K562 (cell line): Measurements from ENCODE around the gene CACNA1C. TPM values are rescaled to one million over a fixed set of nuclear protein-coding genes. Genes with fewer than 3 reads are reported as not detected.

Experiments
- CBX1 ChIP-seq: sonication (generic); IDR thresholded peaks from 2 replicates; pipeline ENCODE4 v1.6.1; 2016; ENCODE audit warnings: antibody characterized with exemption, low read depth, mild to moderate bottlenecking
- CBX5 ChIP-seq: IDR thresholded peaks from 2 replicates; pipeline ENCODE4 v1.6.1; 2014; ENCODE audit warnings: low read depth, borderline replicate concordance
- MTA1 ChIP-seq: fragments of 450-650 bp; IDR thresholded peaks from 2 replicates; pipeline ENCODE4 v1.6.1; 2017; ENCODE audit warnings: borderline replicate concordance
- POLR3G ChIP-seq: IDR thresholded peaks from 2 replicates; pipeline ENCODE4 v1.6.1; 2011; ENCODE audit not compliant: insufficient read length, insufficient replicate concordance; ENCODE audit errors: extremely low read depth
- PRPF4 ChIP-seq: fragments of 200-400 bp; formaldehyde crosslinking; IDR thresholded peaks from one replicate; pipeline ENCODE4 v1.6.1; 2017; ENCODE audit warnings: low read length, low read depth, mild to moderate bottlenecking; ENCODE audit not compliant: insufficient read depth, poor library complexity, severe bottlenecking
- RFX1 ChIP-seq: fragments of 450-650 bp; IDR thresholded peaks from 2 replicates; pipeline ENCODE4 v1.6.1; 2016; ENCODE audit warnings: mild to moderate bottlenecking, moderate library complexity
- SNRNP70 ChIP-seq: fragments of 200-400 bp; formaldehyde crosslinking; optimal IDR thresholded peaks from 2 replicates; pipeline ENCODE3; 2017; ENCODE audit warnings: low read depth, low read length
- TGIF2 ChIP-seq: sonication (generic); formaldehyde crosslinking; IDR thresholded peaks from 2 replicates; pipeline ENCODE4 v1.8.1; 2022; ENCODE audit warnings: mild to moderate bottlenecking, missing genetic modification reagents, moderate library complexity
- THRAP3 ChIP-seq: fragments of 450-650 bp; IDR thresholded peaks from 2 replicates; pipeline ENCODE4 v1.6.1; 2016; ENCODE audit warnings: mild to moderate bottlenecking, inconsistent platforms, borderline replicate concordance
- polyA plus RNA-seq, 8 experiments: library from polyadenylated mRNA; depleted of rRNA in 4 of 8; stranded (reverse) in 5 of 8; unstranded in 3 of 8; fragments of >200 nt; fragmentation: Nextera tagmentation in 2 of 8; fragmentation: Illumina TruSeq in 1 of 8; extraction: Ambion mirVana in 2 of 8; extraction: Trizol in 1 of 8; gene quantifications; 2 replicates each; pipeline versions ENCODE4 v1.2.1 to v1.2.3, GENCODE V29; 2011 to 2014; ENCODE audit warnings: inconsistent platforms in 1 of 8, missing spikeins in 1 of 8
- total RNA-seq, 7 experiments: library from RNA; depleted of rRNA in 6 of 7; stranded (reverse); fragments of >200 nt in 6 of 7; fragmentation: Illumina TruSeq in 2 of 7; extraction: Trizol in 2 of 7; gene quantifications; 2 replicates each; pipeline versions ENCODE4 v1.2.1 to v1.2.3, GENCODE V29; 2011 to 2021; ENCODE audit warnings: low replicate concordance in 1 of 7
- TF ChIP-seq, protein P1 (sequence below): fragments of 450-650 bp; IDR thresholded peaks from 2 replicates; pipeline ENCODE4 v1.6.1; 2018; ENCODE audit not compliant: partially characterized antibody
- TF ChIP-seq, protein P2 (sequence below): fragments of 450-650 bp; IDR thresholded peaks from 2 replicates; pipeline ENCODE4 v1.6.1; 2016; ENCODE audit warnings: mild to moderate bottlenecking, moderate library complexity

Gene CACNA1C
- total and polyA plus RNA-seq, 9 of the 15 experiments (the other 6 are each of a cell fraction or from before 2014, with no cell fraction given), result not detected

DNA sequence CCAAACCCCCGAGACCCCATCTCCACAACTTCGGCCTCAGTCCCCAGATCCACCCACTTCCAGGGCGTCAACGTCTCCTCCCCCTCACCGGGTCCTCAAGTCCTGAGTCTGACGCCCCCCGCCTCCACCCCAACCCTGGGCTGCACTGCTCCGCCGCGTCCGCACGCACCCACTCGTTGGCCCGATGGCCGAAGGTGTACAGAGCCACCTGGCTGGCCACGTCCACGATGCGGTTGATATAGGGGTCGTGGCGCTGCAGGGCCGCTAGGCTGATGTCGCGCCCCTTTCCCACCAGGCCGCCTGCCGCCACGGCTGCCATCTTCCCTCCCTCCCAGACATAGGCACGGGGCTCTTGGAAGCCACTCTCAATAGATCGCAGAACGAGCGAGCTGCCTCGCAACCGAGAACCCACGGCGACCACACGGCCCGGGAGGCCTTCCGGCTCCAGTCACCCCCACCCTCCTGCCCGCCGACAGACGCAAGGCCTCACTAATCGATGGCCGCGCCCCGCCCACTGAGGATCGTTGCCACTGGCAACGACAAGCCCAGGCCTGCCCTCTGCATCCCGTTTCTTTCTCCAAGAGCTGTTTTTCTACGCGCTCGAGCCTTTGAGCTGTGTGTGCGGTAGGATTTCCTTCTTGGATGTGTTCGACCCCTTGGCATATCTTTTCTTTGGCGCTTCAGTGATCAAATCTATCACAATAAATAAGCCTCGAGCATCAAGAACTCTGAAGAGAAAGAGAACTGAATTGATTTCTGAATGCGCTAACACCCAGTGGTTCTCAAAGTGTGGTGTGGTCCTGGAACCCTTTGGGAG is 48.5 kb upstream of the CACNA1C start, which contains the start of gene DCP1B (continued):
- TF ChIP-seq, protein P1, sequence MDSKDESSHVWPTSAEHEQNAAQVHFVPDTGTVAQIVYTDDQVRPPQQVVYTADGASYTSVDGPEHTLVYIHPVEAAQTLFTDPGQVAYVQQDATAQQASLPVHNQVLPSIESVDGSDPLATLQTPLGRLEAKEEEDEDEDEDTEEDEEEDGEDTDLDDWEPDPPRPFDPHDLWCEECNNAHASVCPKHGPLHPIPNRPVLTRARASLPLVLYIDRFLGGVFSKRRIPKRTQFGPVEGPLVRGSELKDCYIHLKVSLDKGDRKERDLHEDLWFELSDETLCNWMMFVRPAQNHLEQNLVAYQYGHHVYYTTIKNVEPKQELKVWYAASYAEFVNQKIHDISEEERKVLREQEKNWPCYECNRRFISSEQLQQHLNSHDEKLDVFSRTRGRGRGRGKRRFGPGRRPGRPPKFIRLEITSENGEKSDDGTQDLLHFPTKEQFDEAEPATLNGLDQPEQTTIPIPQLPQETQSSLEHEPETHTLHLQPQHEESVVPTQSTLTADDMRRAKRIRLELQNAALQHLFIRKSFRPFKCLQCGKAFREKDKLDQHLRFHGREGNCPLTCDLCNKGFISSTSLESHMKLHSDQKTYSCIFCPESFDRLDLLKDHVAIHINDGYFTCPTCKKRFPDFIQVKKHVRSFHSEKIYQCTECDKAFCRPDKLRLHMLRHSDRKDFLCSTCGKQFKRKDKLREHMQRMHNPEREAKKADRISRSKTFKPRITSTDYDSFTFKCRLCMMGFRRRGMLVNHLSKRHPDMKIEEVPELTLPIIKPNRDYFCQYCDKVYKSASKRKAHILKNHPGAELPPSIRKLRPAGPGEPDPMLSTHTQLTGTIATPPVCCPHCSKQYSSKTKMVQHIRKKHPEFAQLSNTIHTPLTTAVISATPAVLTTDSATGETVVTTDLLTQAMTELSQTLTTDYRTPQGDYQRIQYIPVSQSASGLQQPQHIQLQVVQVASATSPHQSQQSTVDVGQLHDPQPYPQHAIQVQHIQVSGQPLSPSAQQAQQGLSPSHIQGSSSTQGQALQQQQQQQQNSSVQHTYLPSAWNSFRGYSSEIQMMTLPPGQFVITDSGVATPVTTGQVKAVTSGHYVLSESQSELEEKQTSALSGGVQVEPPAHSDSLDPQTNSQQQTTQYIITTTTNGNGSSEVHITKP, result peak; percentile 52
- TF ChIP-seq POLR3G, result no peak
- TF ChIP-seq CBX1, result no peak
- no peak for TF ChIP-seq TGIF2 (CRISPR knock-in tag)
- no peak for TF ChIP-seq PRPF4
- TF ChIP-seq MTA1, result no peak
- peak; percentile 96 for TF ChIP-seq RFX1
- TF ChIP-seq CBX5, result no peak
- no peak for TF ChIP-seq THRAP3
- TF ChIP-seq SNRNP70, result no peak
- TF ChIP-seq, protein P2, sequence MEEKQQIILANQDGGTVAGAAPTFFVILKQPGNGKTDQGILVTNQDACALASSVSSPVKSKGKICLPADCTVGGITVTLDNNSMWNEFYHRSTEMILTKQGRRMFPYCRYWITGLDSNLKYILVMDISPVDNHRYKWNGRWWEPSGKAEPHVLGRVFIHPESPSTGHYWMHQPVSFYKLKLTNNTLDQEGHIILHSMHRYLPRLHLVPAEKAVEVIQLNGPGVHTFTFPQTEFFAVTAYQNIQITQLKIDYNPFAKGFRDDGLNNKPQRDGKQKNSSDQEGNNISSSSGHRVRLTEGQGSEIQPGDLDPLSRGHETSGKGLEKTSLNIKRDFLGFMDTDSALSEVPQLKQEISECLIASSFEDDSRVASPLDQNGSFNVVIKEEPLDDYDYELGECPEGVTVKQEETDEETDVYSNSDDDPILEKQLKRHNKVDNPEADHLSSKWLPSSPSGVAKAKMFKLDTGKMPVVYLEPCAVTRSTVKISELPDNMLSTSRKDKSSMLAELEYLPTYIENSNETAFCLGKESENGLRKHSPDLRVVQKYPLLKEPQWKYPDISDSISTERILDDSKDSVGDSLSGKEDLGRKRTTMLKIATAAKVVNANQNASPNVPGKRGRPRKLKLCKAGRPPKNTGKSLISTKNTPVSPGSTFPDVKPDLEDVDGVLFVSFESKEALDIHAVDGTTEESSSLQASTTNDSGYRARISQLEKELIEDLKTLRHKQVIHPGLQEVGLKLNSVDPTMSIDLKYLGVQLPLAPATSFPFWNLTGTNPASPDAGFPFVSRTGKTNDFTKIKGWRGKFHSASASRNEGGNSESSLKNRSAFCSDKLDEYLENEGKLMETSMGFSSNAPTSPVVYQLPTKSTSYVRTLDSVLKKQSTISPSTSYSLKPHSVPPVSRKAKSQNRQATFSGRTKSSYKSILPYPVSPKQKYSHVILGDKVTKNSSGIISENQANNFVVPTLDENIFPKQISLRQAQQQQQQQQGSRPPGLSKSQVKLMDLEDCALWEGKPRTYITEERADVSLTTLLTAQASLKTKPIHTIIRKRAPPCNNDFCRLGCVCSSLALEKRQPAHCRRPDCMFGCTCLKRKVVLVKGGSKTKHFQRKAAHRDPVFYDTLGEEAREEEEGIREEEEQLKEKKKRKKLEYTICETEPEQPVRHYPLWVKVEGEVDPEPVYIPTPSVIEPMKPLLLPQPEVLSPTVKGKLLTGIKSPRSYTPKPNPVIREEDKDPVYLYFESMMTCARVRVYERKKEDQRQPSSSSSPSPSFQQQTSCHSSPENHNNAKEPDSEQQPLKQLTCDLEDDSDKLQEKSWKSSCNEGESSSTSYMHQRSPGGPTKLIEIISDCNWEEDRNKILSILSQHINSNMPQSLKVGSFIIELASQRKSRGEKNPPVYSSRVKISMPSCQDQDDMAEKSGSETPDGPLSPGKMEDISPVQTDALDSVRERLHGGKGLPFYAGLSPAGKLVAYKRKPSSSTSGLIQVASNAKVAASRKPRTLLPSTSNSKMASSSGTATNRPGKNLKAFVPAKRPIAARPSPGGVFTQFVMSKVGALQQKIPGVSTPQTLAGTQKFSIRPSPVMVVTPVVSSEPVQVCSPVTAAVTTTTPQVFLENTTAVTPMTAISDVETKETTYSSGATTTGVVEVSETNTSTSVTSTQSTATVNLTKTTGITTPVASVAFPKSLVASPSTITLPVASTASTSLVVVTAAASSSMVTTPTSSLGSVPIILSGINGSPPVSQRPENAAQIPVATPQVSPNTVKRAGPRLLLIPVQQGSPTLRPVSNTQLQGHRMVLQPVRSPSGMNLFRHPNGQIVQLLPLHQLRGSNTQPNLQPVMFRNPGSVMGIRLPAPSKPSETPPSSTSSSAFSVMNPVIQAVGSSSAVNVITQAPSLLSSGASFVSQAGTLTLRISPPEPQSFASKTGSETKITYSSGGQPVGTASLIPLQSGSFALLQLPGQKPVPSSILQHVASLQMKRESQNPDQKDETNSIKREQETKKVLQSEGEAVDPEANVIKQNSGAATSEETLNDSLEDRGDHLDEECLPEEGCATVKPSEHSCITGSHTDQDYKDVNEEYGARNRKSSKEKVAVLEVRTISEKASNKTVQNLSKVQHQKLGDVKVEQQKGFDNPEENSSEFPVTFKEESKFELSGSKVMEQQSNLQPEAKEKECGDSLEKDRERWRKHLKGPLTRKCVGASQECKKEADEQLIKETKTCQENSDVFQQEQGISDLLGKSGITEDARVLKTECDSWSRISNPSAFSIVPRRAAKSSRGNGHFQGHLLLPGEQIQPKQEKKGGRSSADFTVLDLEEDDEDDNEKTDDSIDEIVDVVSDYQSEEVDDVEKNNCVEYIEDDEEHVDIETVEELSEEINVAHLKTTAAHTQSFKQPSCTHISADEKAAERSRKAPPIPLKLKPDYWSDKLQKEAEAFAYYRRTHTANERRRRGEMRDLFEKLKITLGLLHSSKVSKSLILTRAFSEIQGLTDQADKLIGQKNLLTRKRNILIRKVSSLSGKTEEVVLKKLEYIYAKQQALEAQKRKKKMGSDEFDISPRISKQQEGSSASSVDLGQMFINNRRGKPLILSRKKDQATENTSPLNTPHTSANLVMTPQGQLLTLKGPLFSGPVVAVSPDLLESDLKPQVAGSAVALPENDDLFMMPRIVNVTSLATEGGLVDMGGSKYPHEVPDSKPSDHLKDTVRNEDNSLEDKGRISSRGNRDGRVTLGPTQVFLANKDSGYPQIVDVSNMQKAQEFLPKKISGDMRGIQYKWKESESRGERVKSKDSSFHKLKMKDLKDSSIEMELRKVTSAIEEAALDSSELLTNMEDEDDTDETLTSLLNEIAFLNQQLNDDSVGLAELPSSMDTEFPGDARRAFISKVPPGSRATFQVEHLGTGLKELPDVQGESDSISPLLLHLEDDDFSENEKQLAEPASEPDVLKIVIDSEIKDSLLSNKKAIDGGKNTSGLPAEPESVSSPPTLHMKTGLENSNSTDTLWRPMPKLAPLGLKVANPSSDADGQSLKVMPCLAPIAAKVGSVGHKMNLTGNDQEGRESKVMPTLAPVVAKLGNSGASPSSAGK, result peak; percentile 66
